HG03175 (cell line): ENCODE data around the gene OSBPL5.

ENCODE experiments used
- ATAC-seq: cut with Tn5 transposase; IDR thresholded peaks from one replicate; pipeline ENCODE4 v1.9.1; 2021; ENCODE audit warnings: mild to moderate bottlenecking, moderate library complexity; ENCODE audit not compliant: unreplicated experiment

Gene OSBPL5

GRCh38 chr11:3164138-3164551 is 965 bp downstream of the OSBPL5 start:
- ATAC-seq, result no peak

GRCh38 chr11:3163241-3163981 is 1.7 kb downstream of the OSBPL5 start:
- ATAC-seq, result no peak

GRCh38 chr11:3162410-3163240 is 2.5 kb downstream of the OSBPL5 start:
- no peak for ATAC-seq

GRCh38 chr11:3161720-3162409 is 3.2 kb downstream of the OSBPL5 start:
- ATAC-seq, result no peak

DNA sequence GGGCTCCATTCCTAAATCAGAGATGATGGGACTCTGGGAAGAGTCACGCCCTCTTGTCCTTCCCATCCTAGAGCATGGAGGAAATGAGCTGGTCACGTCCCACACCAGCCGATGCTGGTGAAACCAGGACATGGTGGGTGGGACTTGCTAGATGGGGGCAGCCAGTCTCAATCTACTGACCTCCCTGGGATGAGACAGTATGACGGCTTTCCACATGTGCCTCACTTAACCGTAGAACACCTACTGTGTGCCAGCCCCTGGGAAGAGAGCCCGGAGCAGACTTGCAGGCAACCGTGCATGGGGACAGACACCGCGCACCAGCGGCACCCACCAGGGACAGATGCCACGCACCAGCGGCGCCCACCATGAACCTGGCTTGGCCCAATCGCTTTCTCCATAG is 3.8 kb downstream of the OSBPL5 start:
- no peak for ATAC-seq

DNA sequence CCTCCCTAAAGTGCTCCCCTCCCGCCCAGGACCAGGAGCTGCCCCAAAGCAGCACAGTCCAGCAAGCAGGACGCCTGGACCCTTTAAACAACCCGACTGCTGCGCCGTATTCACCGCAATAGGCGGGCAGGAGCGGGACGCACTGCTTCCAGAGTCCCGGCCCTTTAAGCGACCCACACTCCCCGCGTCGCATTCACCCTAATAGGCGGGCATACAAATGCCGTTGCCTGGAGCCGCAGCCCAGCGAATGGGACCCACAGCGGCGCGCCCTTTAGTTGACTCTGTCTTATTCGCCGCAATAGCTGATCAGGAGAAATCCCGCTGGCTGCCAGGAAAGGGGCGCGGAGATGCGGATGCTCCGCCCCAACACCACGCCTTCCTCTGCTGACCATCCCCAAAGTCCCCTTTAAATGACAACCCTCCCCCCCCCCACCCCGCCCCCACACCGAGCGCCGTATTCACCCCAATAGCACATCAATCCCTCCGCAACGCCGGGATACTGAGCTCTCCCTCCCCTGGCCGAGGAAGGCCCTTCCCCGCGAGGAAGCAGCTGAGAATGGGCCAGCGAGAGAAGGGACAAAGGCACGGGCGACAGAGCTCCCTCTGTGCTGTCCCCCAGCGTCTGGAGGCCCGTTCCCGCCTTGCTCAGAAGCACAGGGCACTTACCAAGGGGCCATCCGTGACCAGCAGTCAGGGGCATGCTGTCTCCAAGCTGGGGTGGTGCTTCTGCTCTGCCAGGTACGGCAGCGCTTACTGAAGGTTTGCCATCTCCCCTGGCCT is 4.7 kb downstream of the OSBPL5 start:
- no peak for ATAC-seq

DNA sequence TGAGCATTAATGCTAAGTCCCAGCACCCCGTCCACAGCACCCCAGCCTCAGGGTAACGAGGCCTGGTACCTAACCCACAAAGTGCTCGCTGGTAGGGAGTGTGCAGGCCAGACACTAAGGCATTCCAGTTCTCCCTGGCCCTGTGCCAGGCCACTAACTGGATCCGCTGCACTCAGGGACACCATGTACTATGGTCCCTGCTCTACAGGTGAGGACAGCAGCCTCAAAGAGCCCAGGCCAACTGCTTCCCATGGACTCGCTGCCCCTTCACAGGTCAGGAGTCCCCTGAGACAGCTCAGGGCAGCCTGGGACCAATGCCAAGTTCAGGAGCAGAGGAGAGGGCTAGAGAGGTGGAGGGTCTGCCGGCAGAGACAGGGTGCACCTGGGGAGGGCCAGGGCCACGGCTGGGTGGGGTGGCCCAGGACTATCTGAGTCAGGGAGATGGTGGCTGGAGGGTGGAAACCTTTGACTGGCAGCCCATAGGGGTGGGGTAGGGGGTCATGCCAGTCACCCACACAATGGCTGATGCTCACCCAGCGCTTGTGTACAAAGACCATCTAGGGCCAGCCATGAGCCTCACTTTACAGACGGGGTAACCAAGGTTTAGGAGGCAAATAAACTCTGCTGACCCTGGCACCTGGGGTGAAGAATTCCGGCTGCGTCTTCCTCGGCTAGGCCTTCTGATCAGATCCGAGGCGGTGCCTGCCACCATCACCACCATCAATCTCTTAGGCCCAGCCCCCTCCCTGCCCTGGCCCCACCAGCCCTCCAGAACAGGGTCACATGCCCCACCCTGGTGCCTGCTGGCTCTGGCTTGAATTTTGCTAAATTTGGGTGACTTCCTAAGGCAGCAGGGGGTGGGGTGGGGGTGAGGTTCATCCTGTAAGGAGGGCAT is 5.6 kb downstream of the OSBPL5 start:
- ATAC-seq, result no peak

GRCh38 chr11:3158821-3159220 is 6.3 kb downstream of the OSBPL5 start:
- ATAC-seq, result no peak

DNA sequence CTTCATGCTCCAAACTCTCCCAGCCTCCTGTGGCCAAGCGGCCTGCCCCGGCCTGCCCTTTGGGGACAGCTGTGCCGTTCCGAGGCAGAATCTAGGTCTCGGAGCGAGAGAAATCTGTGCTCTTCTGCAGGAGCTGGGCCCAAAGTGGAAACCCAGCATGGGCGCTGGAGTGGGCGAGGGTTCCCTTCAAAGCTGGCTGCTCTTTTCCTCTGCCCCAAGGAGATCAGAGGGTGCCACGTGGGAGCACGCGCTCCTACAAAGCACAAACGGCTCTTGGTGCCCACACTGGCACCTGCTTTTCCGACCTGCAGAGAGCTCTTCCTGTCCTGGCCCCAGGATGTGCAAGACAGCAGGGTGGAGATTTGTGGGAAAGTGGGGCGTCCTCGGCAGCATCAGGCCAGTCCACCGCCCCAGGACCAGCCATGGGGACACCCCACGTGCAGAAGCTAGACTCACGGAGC is 6.9 kb downstream of the OSBPL5 start:
- ATAC-seq, result no peak

- no peak for ATAC-seq
Measured at GRCh38 chr11:3157381-3158130, 7.6 kb downstream of the OSBPL5 start.

GRCh38 chr11:3156661-3157311 is 8.3 kb downstream of the OSBPL5 start:
- no peak for ATAC-seq

GRCh38 chr11:3156282-3156660 is 8.8 kb downstream of the OSBPL5 start:
- ATAC-seq, result no peak

DNA sequence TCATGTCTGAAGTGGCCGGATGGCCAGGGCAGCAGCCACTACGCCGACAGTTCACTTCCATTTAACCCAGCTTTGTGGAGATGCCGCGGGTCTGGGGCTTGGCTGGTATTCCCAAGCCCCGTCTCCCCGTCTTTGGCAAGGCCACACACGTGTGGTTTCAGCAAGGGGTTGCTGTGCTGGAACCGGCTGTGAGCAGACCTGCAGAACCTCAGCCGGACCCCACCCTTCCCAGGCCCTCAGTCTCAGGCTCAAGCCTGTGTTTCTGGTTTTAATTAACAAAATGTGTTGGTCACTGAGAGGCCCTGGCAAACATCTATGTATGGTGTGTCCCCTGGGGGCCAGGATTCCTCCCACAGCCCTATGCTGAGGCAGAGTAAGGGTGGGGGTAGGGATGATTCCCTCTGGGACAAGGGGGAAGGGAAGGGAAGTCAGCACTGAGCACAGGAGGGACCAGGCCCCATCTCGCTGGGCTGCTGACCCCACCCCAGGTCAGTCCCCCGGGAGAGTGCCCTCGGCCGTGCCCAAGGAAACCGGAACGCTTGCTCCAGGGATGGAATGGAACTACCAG is 9.3 kb downstream of the OSBPL5 start:
- ATAC-seq, result no peak

DNA sequence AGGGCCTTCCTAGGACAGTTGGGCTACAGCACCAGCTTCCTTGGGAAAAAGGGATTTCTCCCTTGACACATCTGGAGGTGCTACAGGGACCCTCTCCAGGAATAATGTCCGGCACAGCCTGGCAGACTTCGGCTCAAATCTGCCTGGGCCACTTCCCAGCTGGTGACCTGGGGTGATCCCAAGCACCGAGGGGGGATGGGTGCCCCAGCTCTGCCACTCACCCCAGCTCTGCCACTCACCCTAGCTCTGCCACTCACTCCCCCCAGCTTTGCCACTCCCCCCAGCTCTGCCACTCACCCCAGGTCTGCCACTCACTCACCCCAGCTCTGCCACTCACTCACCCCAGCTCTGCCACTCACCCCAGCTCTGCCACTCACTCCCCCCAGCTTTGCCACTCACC is 9.9 kb downstream of the OSBPL5 start:
- no peak for ATAC-seq

DNA sequence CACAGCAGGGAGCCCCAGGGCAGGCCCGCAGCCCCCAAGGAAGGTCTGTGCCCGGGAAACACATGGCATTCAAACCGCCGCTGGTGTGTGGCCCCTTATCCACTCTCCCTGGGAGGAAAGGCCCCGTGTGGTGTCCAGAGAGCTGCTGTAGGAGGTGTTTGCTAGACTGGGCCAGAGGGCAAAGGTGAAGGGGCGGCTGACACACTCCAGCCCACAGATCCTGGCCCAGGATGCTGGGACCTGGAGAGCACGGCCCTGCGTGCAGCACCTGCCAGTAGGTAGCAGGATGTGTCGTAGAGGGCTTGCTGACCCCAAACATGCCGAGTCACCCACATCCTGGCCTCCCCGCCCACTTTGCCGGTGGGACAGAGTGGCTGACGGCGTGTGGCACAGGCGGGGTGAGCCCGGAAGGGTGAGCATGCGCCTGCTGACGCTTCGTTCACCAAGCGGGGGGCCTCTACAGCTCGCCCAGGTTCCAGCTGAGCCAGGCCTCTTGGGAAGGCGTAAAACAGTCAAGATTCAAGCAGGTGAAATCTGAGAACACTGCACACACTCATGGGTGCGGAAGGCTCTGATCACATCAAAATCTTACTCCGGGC is 11.0 kb downstream of the OSBPL5 start:
- ATAC-seq, result no peak

DNA sequence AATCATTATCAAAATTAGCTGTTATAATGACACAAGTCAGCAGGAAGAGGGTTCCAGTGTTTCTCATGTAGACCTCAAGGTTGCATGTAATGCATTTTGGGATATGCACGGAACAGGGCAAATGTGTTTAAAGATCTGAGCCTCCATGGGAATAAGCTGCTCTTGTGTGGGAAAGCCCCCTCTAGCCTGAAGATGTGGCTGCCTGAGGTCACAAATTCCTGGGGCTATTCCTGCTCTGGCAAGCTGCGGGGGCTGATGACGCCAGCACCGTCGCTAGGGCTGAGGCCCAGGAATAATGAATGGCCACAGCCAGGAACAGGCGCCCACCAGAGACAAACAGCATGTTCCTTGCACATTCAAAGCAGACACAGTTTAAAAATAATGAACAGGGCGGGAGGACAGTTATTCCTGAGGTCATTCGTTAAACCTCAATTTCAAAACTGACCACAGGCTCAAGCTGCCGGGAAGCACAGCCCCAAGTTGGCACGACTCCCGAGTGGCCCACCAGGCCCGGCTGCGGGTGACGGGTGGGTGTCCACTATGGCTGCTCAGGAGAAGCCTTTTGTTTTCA is 11.7 kb downstream of the OSBPL5 start:
- ATAC-seq, result no peak

GRCh38 chr11:3152471-3153110 is 12.5 kb downstream of the OSBPL5 start:
- ATAC-seq, result no peak
